Lung (tissue), 12 donors: Measurements from ENCODE around the gene CPT1C. TPM values are rescaled to one million over a fixed set of nuclear protein-coding genes. Genes with fewer than 3 reads are reported as not detected.

ENCODE experiments used
- ATAC-seq: fragments of 200-7000 bp; cut with Tn5 transposase; one replicate; pipeline ENCODE4 v1.9.1; 2020; ENCODE audit warnings: moderate number of reproducible peaks; ENCODE audit not compliant: insufficient read depth, low FRiP score
- DNase-seq, 3 donors: peaks; one replicate each; pipeline ENCODE4 v3.0.0-alpha.2; 2013 to 2017
- H3K27ac ChIP-seq, 2 donors: one replicate each; pipeline ENCODE4 v1.5.1; 2013; ENCODE audit warnings: mild to moderate bottlenecking in 2 of 2, moderate library complexity in 2 of 2, control low read depth in 1 of 2, inconsistent platforms in 1 of 2, low read depth in 1 of 2, low read length in 1 of 2
- H3K27me3 ChIP-seq, 3 donors: one replicate each; pipeline ENCODE4 v1.5.1; 2013; ENCODE audit warnings: low read length in 2 of 3; ENCODE audit not compliant: control insufficient read depth in 3 of 3, insufficient read depth in 3 of 3
- H3K36me3 ChIP-seq, 4 donors: one replicate each; pipeline ENCODE4 v1.5.1; 2013; ENCODE audit warnings: low read length in 4 of 4, mild to moderate bottlenecking in 1 of 4, moderate library complexity in 1 of 4; ENCODE audit not compliant: control insufficient read depth in 4 of 4, insufficient read depth in 4 of 4
- H3K4me1 ChIP-seq, 5 donors: one replicate each; pipeline ENCODE4 v1.5.1; 2013; ENCODE audit warnings: low read length in 5 of 5, mild to moderate bottlenecking in 2 of 5, moderate library complexity in 1 of 5; ENCODE audit not compliant: control insufficient read depth in 5 of 5, insufficient read depth in 5 of 5
- H3K4me3 ChIP-seq: one replicate; pipeline ENCODE4 v1.5.1; 2013; ENCODE audit warnings: mild to moderate bottlenecking, control low read depth, moderate library complexity
- H3K9ac ChIP-seq, 2 donors: one replicate each; pipeline ENCODE4 v1.5.1; 2013; ENCODE audit warnings: low read length in 2 of 2, control low read depth in 1 of 2; ENCODE audit not compliant: insufficient read depth in 1 of 2
- H3K9me3 ChIP-seq, 4 donors: one replicate each; pipeline ENCODE4 v1.5.1; 2013; ENCODE audit warnings: low read length in 3 of 4, mild to moderate bottlenecking in 1 of 4, moderate library complexity in 1 of 4; ENCODE audit not compliant: control insufficient read depth in 4 of 4, insufficient read depth in 3 of 4
- WGBS, 2 donors: extraction: QIAGEN DNeasy Blood & Tissue Kit; methylation state at CpG; one replicate each; pipeline ENCODE4 v1.1.7; 2013; 5-methylcytosine and 5-hydroxymethylcytosine counted together
- polyA plus RNA-seq, 2 donors: library from polyadenylated mRNA; stranded (reverse); fragments of 200-250 nt; gene quantifications; one replicate each; pipeline ENCODE4 v1.2.1, GENCODE V29; 2013
- total RNA-seq, 2 donors: library from RNA; depleted of rRNA in 1 of 2; stranded (reverse); fragments of >200 nt in 1 of 2; gene quantifications; one replicate each; pipeline ENCODE4 v1.2.1, GENCODE V29; 2014 to 2021
- TF ChIP-seq, protein P1 (sequence below): IDR thresholded peaks from 2 replicates; pipeline ENCODE4 v1.5.1; 2012; ENCODE audit warnings: mild to moderate bottlenecking; ENCODE audit errors: control extremely low read depth, extremely low read depth
- donor health status: control.
- donor health status: control.
- donor health status: Bipolar disorder and iron deficiency.
- donor health status: healthy.
- donor health status: DM: yes; HTN: yes; CAD: no.

The CPT1C gene
- total and polyA plus RNA-seq, 4 donors, result 2.7 to 5.9 (median 3.5) TPM

DNA sequence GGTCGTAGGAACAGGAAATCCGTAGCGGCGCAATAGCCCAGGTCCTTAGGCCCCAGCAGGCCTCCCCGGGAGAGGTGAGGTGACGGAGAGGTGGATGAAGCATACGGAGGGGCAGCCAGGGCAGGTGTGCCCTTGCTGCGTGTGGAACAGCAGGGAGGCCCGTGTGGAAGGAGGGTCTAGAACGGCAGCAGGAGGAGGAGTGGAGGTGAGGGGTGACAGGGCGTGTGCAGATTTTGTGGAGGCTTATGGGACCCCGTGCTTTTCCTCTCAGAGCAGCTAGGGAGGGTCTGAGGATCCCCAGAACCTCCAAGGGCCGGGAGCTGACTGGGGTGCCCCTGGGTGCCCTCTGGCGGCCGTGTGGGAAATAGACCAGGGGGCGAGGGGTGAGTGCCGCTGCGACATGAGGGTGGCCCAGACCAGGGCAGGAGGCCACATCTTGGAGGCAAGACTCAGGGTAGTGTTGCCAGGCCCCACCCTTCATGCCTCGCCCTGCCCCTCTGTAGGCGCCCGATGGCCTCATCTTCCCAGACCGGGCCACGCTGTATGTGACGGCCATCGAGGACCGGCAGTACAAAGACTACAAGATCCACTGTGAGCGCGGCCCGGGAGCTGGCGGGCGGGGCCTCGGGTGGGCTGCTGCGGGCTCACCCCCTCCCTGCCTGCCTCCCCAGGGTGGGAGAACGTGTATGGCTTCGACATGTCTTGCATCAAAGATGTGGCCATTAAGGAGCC lies 6.5 kb upstream of the CPT1C start:
- DNase-seq, result no peak
- H3K27ac ChIP-seq, result no peak overlapping the region
- peaks cover 0 to 48% (median 37%) of the 10 kb centered on the region in 4 donors for H3K36me3 ChIP-seq
- peaks cover 9 to 26% (median 10%) of the 10 kb centered on the region in 5 donors for H3K4me1 ChIP-seq
- 85 to 87% methylated on average over 35 of the region's 35 CpGs for WGBS, 2 donors
- no peak overlapping the region for H3K9ac ChIP-seq
- ATAC-seq, result no peak
- no peak overlapping the region for H3K4me3 ChIP-seq
- H3K27me3 ChIP-seq, result no peaks in the 10 kb centered on the region
- TF ChIP-seq, protein P1, sequence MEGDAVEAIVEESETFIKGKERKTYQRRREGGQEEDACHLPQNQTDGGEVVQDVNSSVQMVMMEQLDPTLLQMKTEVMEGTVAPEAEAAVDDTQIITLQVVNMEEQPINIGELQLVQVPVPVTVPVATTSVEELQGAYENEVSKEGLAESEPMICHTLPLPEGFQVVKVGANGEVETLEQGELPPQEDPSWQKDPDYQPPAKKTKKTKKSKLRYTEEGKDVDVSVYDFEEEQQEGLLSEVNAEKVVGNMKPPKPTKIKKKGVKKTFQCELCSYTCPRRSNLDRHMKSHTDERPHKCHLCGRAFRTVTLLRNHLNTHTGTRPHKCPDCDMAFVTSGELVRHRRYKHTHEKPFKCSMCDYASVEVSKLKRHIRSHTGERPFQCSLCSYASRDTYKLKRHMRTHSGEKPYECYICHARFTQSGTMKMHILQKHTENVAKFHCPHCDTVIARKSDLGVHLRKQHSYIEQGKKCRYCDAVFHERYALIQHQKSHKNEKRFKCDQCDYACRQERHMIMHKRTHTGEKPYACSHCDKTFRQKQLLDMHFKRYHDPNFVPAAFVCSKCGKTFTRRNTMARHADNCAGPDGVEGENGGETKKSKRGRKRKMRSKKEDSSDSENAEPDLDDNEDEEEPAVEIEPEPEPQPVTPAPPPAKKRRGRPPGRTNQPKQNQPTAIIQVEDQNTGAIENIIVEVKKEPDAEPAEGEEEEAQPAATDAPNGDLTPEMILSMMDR, result no peak
- H3K9me3 ChIP-seq, result no peaks in the 10 kb centered on the region

DNA sequence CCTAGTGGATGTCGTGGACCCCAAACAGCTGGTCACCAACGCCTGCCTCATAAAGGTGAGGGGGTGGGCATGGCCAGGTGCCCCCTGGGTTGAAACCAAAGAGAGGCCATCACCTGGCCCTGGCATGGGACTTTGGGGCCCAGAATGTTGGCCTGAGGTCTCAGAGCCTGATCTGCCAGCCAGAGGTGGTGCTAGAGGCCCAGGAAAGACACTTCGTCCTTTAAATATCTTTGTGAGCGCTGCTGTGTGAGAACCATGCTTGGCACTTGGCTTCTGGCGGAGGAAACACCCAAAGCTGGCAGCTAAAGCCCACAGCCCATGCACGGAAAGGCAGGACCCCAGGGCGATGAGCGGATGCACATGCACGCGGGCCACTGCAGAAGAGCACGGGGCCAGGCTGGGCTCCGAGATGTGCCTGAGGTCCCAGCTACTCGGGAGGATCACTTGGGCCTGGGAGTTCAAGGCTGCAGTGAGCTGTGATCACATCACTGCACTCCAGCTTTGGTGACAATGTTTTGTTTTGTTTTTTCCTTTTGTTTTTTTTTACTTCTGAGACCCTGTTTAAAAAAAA lies 5.8 kb upstream of the CPT1C start:
- 78 to 85% methylated on average over 13 of the region's 13 CpGs for WGBS, 2 donors
- H3K9me3 ChIP-seq, result no peaks in the 10 kb centered on the region
- peaks cover 3 to 26% (median 12%) of the 10 kb centered on the region in 5 donors for H3K4me1 ChIP-seq
- no peaks in the 10 kb centered on the region for H3K27me3 ChIP-seq
- H3K4me3 ChIP-seq, result no peak overlapping the region
- TF ChIP-seq, protein P1, result no peak
- ATAC-seq (no peak), DNase-seq (no peak)
- peaks cover 0 to 46% (median 37%) of the 10 kb centered on the region in 4 donors for H3K36me3 ChIP-seq
- H3K9ac ChIP-seq, result no peak overlapping the region
- H3K27ac ChIP-seq, result no peak overlapping the region

DNA sequence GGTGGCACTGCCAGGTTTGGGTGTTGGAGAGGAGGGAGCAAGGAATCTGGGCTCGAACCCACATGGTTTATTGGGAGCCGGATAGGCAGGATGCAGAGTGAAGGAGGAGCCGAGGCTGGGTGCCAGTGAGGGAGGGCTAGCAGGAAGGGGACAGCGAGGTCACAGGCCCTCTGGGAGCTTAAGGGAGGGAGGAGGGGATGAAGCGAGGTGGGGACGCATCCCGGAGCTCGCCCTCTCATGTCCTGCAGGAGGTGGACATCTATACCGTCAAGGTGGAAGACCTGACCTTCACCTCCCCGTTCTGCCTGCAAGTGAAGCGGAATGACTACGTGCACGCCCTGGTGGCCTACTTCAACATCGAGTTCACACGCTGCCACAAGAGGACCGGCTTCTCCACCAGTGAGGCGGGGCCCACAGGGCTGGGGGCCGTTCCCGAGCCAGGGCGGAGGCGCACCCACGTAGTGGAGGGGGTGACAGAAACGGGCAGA lies 5.0 kb upstream of the CPT1C start:
- ATAC-seq, result no peak
- Histone ChIP-seq H3K4me1 (peaks cover 0 to 27% (median 8%) of the 10 kb centered on the region in 5 donors), H3K27me3 (no peaks in the 10 kb centered on the region), H3K36me3 (peaks cover 0 to 46% (median 35%) of the 10 kb centered on the region in 4 donors), H3K4me3 (no peak overlapping the region), H3K9me3 (no peaks in the 10 kb centered on the region), H3K27ac (peak overlapping the region in 1 of 2 donors; percentile 65), H3K9ac (no peak overlapping the region)
- 63 to 75% methylated on average over 23 of the region's 23 CpGs for WGBS, 2 donors
- TF ChIP-seq, protein P1, result no peak
- DNase-seq, result peak in 1 of 3 donors; percentile 14
